Stimulated activated CD4-positive, alpha-beta T cell treated with anti-CD3 and anti-CD28 coated beads, Interleukin-4, amount 100 ng/mL, for 1 hour (primary cell): ENCODE results near the gene PCBP1.
"Not testable (repeated sequence)": the region's sequence is repeated elsewhere in the genome, so short reads cannot be mapped to it uniquely, and the experiment has no call there.

Experiments
- DNase-seq: peaks from one replicate; pipeline ENCODE4 v3.0.0-alpha.2; 2020

Gene PCBP1

DNA sequence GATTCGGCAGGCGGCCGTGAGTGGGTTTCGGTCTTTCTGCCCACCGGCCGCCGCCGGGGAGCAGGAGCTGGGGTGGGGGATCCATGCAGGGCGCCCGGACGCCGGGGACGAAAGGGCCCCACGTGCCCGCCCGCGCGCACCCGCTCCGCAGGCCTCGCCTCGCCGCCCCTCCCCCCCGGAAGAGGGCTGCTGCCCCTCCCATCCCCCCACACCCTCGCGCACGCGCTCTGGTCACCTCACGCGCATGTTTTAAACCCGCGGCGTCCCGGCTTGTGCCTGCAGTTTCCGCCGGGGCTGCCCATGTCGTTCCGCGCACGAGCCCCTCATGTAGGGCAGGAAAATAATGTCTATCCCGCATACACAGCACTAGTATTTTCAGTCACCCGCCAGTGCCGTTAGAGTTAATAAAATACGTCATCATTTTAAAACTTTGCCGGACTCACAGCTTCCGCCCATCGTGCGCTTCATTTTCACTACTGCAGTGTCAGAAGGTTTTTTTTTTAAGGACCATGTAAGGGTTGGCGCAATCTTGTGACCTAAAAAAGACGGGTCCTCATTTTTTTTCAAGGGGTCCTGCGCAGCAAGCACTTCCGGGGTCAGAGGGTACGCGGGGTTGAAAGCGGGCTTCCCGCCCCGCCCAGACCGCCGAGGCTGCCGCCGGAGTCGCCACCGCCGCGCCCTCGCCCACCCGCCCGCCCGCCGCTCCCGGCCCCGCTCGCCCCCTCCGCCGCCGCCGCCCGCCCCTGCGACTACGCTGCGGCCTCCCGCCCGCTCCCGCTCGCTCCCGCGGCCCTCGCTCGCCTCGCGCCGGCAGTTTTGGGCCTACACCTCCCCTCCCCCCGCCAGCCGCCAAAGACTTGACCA, at the start of gene PCBP1:
Gene PCBP1, plus strand, starts transcription at position 640 of the 864 bp plus-strand sequence. CDS start 267 bp downstream, outside the sequence.
- peak; percentile 99 for DNase-seq

DNA sequence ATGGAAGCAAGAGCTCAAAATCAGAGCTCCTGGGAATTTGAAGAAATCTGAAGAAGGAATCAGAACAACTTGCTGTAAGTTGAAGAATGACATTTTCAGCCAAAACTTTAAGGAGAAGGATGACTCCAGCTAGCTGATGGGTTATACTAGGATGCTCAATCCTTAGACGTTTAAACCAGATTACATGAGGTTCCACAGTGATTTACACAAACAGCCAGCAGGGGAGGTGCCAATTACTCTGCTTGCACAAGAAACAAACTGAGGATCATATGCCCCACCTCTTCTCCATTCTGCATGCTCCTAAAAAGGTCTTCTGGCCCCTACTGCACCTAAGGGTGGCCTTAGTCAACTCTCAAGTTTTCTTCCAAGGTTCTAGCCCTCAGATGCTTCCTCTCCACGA, 47.9 kb upstream of the PCBP1 start:
- DNase-seq = no peak

DNA sequence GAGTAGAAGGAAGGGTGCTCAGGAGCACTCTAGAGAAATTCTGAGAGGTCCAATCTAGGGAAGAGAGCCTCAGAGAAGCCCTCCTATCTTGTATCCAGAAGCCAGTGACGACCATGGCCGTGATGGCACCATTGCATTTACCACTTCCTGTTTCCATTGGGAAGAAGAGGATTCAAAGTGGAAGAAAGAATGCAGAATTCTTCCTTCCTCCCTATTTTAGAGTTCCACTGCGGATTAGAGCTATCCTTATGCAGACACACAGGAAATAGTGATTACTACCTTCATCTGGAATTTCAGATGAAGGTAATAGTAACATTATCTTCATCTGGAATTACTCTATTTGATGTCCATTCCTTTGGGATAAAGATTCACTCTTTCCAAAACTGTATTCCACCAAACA, 45.6 kb upstream of the PCBP1 start:
- DNase-seq = no peak

DNA sequence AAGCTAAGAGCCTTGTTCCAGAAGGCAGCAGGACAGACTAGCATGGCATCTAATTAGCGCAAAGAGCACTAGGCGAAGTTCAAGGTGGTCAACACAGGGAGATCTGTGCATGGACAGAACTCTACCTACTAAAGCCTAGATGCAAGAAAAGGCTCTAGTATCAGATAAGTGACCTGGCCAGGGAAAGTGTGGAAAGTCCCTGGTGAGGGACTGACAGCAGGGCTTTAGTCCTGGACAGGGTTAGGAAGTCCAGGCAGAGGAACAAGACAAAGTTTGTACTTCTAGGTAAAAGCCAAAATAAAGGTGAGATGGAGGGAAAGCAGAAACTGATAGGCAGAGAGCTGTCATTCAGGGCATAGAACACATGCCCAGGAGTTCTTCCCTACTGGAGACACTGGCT, 45.0 kb upstream of the PCBP1 start:
- no peak for DNase-seq

DNA sequence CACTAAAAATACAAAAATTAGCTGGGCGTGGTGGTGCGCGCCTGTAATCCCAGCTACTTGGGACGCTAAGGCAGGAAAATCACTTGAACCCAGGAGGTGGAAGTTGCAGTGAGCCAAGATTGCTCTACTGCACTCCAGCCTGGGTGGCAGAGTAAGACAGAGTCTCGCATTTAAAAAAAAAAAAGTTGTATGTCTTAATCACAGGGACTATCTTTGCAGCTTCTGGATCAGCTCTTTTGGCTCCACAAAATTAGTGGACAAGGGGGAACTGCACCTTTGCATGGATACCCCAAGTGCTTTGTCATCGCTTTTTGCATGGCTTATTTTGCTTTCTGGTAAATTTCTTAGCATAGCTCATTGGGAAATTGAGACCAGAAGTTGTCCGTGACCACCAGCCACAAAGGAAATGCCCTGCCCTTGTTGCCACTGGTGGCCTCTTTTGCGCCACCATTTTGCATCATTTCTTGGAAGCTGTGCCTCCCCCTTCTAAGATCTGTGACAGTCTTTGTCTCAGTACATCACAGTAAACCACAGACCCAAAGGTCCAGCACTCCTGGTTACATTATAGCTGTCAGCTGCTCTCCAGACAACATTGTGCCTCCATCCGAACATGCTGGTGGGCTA, 43.9 kb upstream of the PCBP1 start:
- no peak for DNase-seq

DNA sequence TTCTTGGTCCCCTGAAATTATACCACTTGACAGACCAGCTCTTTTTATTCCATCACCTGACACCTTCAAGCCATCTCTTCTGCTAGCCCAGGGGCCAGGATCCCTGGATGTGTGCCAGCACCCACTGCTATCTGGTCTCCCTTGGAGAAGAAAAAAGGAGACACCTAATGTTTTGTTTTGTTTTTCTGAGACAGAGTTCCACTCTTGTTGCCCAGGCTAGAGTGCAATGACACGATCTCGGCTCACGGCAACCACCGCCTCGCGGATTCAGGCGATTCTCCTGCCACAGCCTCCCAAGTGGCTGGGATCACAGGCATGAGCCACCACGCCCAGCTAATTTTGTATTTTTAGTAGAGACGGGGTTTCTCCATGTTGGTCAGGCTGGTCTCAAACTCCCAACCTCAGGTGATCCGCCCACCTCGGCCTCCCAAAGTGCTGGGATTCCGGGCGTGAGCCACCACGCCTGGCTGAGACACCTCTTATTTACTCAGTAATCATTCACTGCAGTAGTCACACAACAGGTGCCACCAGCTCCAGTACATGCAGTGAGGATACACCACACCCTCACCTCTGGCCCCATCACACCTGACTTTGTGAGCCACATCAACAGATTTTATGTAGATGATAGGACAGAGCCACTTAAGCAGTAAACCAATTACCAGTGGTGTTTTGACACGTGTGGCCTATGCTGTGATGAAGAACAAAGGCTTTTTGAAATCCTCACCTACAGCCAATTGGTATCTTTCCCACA, 42.8 kb upstream of the PCBP1 start:
- DNase-seq = no peak

DNA sequence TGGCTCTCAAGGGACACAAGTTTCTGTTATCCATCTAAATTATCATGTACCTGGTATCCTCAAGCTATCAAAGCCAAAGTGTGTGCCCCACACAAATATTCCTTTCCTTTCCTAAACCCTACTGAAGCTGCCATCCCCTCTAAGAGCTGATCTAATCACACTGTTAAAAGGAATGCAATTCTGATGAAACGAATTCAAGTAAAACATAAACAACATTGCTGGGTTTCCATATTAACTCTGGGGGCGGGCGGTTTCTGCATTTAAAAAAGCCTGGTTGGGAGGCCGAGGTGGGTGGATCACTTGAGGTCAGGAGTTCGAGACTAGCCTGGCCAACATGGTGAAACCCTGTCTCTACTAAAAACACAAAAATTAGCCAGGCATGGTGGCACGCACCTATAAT, 41.9 kb upstream of the PCBP1 start:
- no peak for DNase-seq

DNA sequence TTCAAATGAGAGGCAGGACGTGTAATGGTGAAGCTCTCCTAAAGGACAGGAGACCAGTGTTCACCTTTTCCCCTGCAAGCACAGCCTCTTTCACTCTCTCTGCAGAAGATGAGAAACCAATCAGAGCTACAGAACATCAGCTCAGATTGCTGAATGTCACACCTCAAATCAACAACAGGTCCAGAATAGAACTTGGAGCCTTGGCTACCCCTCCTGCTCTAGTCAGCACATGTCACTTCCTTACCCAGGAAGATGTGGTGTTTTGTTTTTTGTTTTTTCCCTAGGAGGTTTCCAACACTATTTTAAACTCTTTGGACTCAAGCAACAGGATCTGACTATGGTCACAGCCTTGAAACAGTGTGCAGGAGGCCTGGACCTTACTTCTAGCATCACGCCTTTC, 41.3 kb upstream of the PCBP1 start:
- no peak for DNase-seq

DNA sequence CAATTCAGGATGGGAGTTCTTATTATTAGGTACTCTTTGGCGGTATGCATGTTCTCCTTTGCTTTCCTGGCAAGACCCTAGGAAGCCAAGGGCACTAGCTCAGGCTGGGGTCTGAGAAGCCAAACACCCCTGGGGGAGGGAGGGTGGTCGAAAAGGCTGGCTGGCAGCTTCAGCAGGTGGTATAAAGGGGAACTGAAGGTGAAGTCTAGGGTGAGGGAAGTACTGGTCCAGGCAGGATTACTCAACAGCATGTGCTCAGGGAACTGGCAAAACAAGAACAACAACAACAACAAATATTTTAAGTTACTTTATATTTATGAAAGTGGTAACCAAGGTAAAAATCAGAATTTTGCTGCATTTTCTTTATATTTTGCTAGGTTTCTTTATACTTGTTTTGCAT, 40.7 kb upstream of the PCBP1 start:
- DNase-seq = no peak

DNA sequence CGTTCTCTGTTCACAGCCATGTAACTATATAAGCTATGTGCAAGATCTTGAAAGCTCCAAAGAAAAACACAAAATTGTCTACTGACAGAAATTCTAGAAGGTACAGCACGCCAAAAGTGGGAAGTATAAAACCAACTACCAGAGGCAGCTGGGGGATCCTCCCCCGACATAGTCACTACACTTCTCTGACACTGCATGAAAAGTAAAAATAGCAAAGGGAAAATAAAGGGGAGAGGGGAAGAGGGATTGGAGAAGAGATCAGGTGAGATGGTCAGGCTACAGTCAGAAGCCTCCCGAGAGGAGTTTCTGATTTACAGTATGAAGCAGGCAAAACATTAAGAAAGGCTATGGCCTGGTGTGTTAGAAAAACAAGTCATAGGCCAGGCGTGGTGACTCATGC, 39.8 kb upstream of the PCBP1 start:
- no peak for DNase-seq

DNA sequence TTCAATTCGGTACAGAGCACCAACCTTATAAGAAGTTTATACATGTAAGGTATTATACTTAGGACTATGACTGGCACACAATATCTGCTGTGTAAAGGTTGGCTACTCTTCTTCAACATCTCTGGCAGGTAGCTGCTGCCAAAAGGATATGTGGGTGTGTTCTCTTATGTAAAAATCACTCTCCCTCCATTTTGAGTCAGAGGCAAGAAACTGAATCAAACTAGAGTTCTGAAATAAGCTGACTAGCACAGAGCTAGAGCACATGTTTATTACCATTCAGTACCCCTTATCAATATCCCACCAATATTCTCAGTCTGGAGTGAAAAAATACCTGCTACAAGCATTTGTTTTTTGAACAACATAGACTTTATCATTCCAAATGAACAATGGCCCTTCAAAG, 38.0 kb upstream of the PCBP1 start:
- no peak for DNase-seq

DNA sequence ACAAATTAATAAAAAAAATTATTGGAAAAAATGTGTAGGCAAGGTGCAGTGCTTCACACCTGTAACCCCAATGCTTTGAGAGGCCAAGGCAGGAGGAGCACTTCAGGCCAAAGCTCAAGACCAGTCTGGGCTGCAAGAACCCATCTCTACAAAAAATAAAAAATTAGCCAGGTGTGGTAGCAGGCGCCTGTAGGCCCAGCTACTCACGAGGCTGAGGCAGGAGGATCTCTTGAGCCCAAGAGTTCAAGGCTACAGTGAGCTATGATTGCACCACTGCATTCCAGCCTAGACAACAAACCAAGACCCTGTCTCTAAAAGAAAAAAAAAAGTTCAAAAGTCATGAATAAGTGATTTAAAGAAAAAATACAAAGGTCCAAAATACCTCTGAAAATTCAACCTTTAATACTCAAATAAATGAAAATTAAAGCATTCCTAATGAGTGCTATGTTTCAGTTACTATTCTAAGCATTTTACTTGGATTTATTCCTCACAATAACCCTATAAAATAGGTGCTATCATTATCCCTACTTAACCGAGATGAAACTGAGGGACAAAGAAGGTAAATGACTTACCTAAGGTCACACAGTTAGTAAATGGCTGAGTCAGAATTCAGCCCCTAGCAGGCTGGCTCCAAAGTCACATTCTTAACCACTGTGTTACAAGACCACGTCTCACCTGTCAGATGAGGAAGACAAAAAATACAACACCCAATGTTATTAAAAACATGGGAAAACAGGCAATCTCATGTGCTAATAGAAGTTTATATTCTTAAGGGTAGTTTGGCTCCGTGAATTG, 36.4 kb upstream of the PCBP1 start:
- DNase-seq = no peak

DNA sequence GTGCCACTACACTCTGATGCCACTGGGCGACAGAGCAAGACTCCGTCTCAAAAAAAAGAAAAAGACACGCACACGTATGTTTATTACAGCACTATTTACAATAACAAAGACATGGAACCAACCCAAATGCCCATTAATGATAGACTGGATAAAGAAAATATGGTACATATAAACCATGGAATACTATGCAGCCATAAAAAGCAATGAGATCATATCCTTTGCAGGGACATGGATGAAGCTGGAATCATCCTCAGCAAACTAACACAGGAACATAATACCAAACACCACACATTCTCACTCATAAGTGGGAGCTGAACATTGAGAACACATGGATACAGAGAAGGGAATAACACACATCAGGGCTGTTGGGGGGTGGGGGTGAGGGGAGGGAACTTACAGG, 32.0 kb upstream of the PCBP1 start:
- DNase-seq = not testable (repeated sequence)

DNA sequence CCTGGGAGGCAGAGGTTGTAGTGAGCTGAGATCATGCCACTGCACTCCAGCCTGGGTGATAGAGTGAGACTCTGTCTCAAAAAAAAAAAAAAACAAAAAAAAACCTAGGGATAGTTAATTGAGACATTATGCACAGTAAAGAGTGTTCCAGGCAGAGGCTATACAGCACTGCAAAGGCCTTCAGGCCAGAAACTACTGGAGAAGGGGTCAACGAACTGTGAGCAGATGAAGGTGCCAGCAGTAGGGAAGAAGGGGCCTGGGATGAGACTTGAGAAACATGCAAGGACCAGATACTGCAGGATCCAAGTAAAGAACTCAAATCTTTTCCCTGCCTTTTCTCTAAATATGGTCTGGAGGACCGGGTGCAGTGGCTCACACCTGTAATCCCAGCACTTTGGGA, 26.0 kb upstream of the PCBP1 start:
- no peak for DNase-seq

DNA sequence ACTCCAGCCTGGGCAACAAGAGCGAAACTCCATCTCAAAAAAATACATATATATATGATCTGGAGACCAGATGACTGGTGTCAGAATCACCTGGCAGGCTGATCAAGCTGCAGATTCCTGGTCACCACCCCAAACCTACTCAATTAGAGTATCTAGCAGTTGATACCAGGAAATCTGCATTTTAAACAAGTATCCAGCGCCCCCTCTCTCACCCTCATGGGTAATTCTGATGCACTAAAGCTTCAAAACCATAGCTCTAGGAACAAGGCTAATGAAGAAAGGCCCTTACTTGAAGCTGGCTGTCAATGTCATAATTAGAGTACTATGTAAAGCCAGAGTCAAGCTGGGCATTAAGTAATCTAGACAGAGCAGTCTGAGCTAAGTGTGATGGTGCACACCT, 25.0 kb upstream of the PCBP1 start:
- DNase-seq = no peak

DNA sequence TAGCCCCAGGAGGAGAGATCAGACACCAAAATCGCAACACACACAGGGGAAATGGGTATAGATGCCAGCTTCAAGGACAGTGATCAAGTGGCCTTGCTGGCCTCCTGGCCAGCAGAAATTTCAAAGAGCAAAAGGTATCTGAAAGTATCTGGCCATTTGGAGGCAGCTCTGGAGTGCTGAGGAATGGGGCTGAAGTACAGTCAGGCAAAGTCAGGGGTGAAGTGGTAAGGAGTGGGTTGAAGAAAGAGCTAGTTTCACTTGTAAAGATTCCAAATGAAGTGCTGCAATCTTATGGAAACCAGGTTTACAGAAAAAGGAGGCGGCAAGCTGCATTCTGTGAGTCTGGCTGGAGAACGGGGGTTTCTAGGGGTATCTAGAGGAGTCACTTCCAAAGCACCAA, 19.2 kb upstream of the PCBP1 start:
- no peak for DNase-seq

DNA sequence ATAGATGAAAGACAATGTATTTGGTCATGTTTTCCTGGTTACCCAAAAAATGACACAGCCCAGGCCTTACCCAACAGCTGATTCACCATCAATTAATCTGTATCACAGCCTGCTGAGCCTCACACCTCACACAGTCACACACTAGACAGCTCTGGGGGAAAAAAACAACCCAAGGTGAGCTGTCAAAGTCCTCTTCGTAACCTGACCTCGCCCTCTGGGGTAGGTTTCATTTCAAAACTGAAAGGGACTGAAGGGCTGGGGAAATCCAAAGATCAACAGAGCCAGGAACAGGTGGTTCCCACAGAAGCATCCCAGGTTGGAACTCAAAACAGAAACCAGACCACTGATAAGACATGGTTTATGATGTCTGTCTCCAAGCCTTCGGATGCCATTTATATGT, 18.2 kb upstream of the PCBP1 start:
- DNase-seq = peak; percentile 62

DNA sequence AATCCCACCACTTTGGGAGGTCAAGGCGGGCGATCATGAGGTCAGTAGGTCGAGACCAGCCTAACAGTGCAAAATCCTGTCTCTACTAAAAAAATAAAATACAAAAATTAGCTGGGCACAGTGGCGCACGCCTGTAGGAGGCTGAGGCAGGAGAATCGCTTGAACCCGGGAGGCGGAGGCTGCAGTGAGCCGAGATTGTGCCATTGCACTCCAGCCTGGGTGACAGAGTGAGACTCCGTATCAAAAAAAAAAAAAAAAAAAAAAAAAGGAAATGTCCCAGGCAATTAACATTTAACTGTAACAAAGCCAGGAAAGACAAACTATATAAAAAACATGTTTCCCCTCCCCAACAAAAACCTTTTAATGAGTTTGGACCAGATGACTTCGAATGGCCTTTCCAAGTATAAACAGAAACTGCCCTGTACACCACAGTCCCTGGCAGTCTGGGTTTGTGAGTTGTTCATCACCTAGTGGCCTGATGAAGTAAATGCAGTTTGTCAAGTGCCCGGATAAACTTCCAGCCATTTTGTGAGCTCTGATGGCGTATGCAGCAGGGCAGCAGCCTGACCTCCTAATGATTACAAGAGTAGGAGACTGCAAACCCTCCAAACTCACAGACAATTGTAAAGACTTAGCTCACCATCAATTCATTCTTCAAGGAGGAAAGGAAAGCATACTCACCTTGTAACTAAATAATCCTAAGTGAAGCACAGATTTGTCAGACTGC, 16.6 kb upstream of the PCBP1 start:
- DNase-seq = peak; percentile 34

DNA sequence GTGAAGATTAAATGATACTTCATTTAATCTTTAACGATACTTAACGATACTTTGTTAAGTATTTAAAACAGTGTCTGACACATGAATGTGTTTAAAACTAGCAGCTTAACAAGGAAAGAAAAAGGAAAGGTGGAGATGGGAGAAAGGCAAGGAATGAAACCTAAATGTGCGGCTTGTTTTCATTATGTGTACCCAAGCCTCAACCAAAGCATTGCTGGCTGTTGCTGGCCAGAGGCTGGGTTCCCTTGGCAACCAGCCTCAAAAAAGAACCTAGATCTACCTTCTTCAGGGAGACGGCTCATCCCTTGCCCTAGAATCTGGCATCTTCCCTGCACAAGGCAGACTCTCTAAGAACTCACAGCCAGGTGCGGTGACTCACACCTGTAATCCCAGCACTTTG, 13.8 kb upstream of the PCBP1 start:
- DNase-seq = no peak

DNA sequence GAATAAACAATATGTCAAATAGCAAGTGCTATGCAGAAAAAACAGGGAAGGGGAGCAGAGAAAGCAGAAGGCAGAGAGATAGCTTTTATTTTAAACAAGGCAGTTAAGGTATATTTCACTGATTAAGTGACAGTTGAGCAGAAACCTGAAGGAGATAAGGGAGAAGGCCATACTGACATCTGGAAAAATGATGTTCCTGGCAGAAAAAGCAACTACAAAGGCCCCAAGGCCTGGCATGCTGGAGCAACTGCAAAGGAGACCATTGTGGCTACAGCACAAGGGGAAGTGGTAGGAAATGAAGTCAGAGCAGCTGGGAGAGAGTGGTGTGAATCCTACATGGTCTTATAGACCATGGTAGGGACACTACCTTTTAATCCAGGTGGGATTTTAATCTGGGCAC, 8.9 kb upstream of the PCBP1 start:
- no peak for DNase-seq

DNA sequence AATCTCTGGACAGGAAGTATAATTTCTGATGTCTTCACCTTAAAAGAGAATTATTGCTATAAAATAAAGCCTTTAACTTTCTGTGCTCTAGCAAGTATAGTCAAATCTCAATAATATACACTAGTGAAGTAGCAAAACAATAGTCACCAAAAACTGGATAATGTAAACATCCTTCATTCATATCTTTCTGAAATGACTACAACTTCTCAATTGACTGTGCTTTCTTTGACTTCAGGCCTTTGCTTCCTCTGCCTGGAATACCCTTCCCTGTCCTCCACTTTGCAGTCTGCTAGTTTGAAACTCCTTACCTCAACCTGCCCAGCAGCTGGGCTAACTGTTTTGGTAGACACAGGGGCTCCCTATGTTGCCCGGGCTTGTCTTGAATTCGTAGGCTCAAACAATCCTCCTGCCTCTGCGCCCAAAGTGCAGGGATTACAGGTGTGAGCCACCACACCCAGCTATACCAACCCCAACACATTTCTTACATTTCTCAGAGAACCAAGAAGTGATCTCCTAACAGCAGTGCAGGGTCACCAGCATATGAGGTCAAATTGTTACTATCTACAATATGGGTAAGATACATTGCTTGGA, 6.6 kb upstream of the PCBP1 start:
- no peak for DNase-seq

DNA sequence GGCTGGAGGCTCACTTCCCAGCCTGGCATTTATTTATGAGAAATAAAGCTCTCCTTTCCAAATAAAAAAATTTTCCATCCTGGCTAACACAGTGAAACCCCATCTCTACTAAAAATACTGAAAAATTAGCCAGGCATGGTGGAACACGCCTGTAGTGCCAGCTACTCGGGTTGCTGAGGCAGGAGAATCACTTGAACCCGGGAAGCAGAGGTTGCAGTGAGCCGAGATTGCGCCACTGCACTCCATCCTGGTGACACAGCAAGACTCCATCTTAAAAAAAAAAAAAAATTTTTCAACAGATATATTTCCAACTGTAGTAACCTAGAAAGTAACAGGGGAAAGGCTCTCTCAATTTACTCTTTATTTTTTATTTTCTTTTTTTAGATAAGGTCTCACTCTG, 6.1 kb upstream of the PCBP1 start:
- no peak for DNase-seq
